KOPT-K1 (cell line): Measurements from ENCODE around the gene FAM187B.
"Not testable (repeated sequence)": the region's sequence is repeated elsewhere in the genome, so short reads cannot be mapped to it uniquely, and the experiment has no call there.

Experiments used
- H3K27ac ChIP-seq: fragments of 200-600 bp; sonication (generic); 2 replicates; pipeline ENCODE4 v1.5.1; 2016; ENCODE audit warnings: antibody characterized with exemption, mild to moderate bottlenecking, low read depth, low read length; ENCODE audit not compliant: poor library complexity, severe bottlenecking
- H3K36me3 ChIP-seq: fragments of 200-600 bp; sonication (generic); 2 replicates; pipeline ENCODE4 v1.5.1; 2017; ENCODE audit warnings: antibody characterized with exemption, mild to moderate bottlenecking, low read length, moderate library complexity; ENCODE audit not compliant: insufficient read depth
- H3K9me3 ChIP-seq: fragments of 200-600 bp; sonication (generic); 2 replicates; pipeline ENCODE4 v1.5.1; 2017; ENCODE audit warnings: antibody characterized with exemption, low read length, mild to moderate bottlenecking; ENCODE audit not compliant: insufficient read depth, poor library complexity, severe bottlenecking

The FAM187B gene

GRCh38 chr19:35213663-35214632 is 14.6 kb downstream of the FAM187B start:
- Histone ChIP-seq H3K9me3 (peaks cover 2% of the 10 kb centered on the region), H3K36me3 (no peaks in the 10 kb centered on the region), H3K27ac (peak overlapping the region; percentile 37)

- Histone ChIP-seq H3K9me3 (peaks cover 3% of the 10 kb centered on the region), H3K36me3 (no peaks in the 10 kb centered on the region), H3K27ac (peak overlapping the region; percentile 25)
Measured at GRCh38 chr19:35212241-35212640, 16.3 kb downstream of the FAM187B start.

GRCh38 chr19:35211545-35212230 is 16.9 kb downstream of the FAM187B start:
- Histone ChIP-seq H3K36me3 (no peaks in the 10 kb centered on the region), H3K9me3 (peaks cover 3% of the 10 kb centered on the region), H3K27ac (peak overlapping the region; percentile 25)

- no peaks in the 10 kb centered on the region for H3K36me3 ChIP-seq
- H3K9me3 ChIP-seq, result peaks cover 3% of the 10 kb centered on the region
- no peak overlapping the region for H3K27ac ChIP-seq
Measured at GRCh38 chr19:35209646-35210045, 18.9 kb downstream of the FAM187B start.

GRCh38 chr19:35208121-35208520 is 20.4 kb downstream of the FAM187B start:
- no peaks in the 10 kb centered on the region for H3K36me3 ChIP-seq
- peaks cover 3% of the 10 kb centered on the region for H3K9me3 ChIP-seq
- peak overlapping the region; percentile 94 for H3K27ac ChIP-seq

- H3K27ac ChIP-seq, result peak overlapping the region; percentile 94
- no peaks in the 10 kb centered on the region for H3K36me3 ChIP-seq
- H3K9me3 ChIP-seq, result peaks cover 3% of the 10 kb centered on the region
Measured at GRCh38 chr19:35207391-35207871, 21.1 kb downstream of the FAM187B start.

GRCh38 chr19:35206855-35207254 is 21.7 kb downstream of the FAM187B start:
- Histone ChIP-seq H3K27ac (peak overlapping the region; percentile 94), H3K36me3 (no peaks in the 10 kb centered on the region), H3K9me3 (peaks cover 3% of the 10 kb centered on the region)

GRCh38 chr19:35206379-35206778 is 22.2 kb downstream of the FAM187B start:
- H3K36me3 ChIP-seq, result no peaks in the 10 kb centered on the region
- peak overlapping the region; percentile 94 for H3K27ac ChIP-seq
- H3K9me3 ChIP-seq, result peaks cover 3% of the 10 kb centered on the region

- Histone ChIP-seq H3K9me3 (peaks cover 3% of the 10 kb centered on the region), H3K36me3 (no peaks in the 10 kb centered on the region), H3K27ac (peak overlapping the region; percentile 94)
Measured at GRCh38 chr19:35205733-35206323, 22.7 kb downstream of the FAM187B start.

GRCh38 chr19:35204799-35205732 is 23.5 kb downstream of the FAM187B start:
- H3K27ac ChIP-seq, result peak overlapping the region; percentile 94
- H3K36me3 ChIP-seq, result no peaks in the 10 kb centered on the region
- peaks cover 3% of the 10 kb centered on the region for H3K9me3 ChIP-seq

- Histone ChIP-seq H3K36me3 (no peaks in the 10 kb centered on the region), H3K9me3 (no peaks in the 10 kb centered on the region), H3K27ac (no peak overlapping the region)
Measured at GRCh38 chr19:35202722-35203688, 25.5 kb downstream of the FAM187B start.

- Histone ChIP-seq H3K27ac (no peak overlapping the region), H3K36me3 (no peaks in the 10 kb centered on the region)
Measured at GRCh38 chr19:35199481-35199880, 29.1 kb downstream of the FAM187B start.

GRCh38 chr19:35196861-35197260 is 31.7 kb downstream of the FAM187B start:
- not testable (repeated sequence) for H3K36me3 ChIP-seq, H3K27ac ChIP-seq, H3K9me3 ChIP-seq

More at GRCh38 chr19:35199481-35199880, 29.1 kb downstream of the FAM187B start:
- H3K9me3 ChIP-seq, result no peaks in the 10 kb centered on the region
